H54 (cell line): ENCODE measurements around the gene CPA1.
"Not testable (repeated sequence)": the region's sequence is repeated elsewhere in the genome, so short reads cannot be mapped to it uniquely, and the experiment has no call there.

ENCODE experiments used
- DNase-seq: peaks from one replicate; pipeline ENCODE4 v3.0.0; 2011; ENCODE audit warnings: low spot score, mixed read lengths; ENCODE audit not compliant: insufficient read length
- FAIRE-seq: peaks from 3 replicates; lab custom pipeline; 2011; peaks lifted over from hg19 to GRCh38; lab: Jason Lieb, UNC
- POLR2A ChIP-seq: IDR thresholded peaks from 2 replicates; pipeline ENCODE4 v1.6.1; 2011; ENCODE audit warnings: low read depth, mild to moderate bottlenecking, low read length

CPA1 gene

GRCh38 chr7:130372402-130373165 lies 7.7 kb upstream of the CPA1 start:
- FAIRE-seq, result no peak
- no peak for TF ChIP-seq POLR2A
- no peak for DNase-seq

GRCh38 chr7:130374507-130374906 lies 5.8 kb upstream of the CPA1 start:
- DNase-seq, result no peak
- FAIRE-seq, result no peak
- no peak for TF ChIP-seq POLR2A

GRCh38 chr7:130376461-130376860 lies 3.8 kb upstream of the CPA1 start:
- DNase-seq, FAIRE-seq: not testable (repeated sequence)

GRCh38 chr7:130377178-130377577 lies 3.1 kb upstream of the CPA1 start:
- no peak for FAIRE-seq
- DNase-seq, result no peak
- TF ChIP-seq POLR2A, result no peak

GRCh38 chr7:130379019-130379418 lies 1.3 kb upstream of the CPA1 start:
- FAIRE-seq (no peak), DNase-seq (no peak)

GRCh38 chr7:130379532-130379920 lies 768 bp upstream of the CPA1 start:
- no peak for TF ChIP-seq POLR2A
- no peak for FAIRE-seq
- DNase-seq, result no peak

More at GRCh38 chr7:130379019-130379418, 1.3 kb upstream of the CPA1 start:
- TF ChIP-seq POLR2A, result no peak

- no peak for FAIRE-seq
- no peak for TF ChIP-seq POLR2A
These were observed 664 bp downstream of the CPA1 start for GRCh38 chr7:130380861-130381455.

GRCh38 chr7:130381468-130382312 lies 1.4 kb downstream of the CPA1 start:
- no peak for FAIRE-seq

More at GRCh38 chr7:130380861-130381455, 664 bp downstream of the CPA1 start:
- DNase-seq, result no peak

GRCh38 chr7:130383187-130383980 lies 3.1 kb downstream of the CPA1 start:
- no peak for TF ChIP-seq POLR2A
- no peak for FAIRE-seq
- no peak for DNase-seq

More at GRCh38 chr7:130381468-130382312, 1.4 kb downstream of the CPA1 start:
- no peak for DNase-seq
- TF ChIP-seq POLR2A, result no peak

GRCh38 chr7:130384371-130384801 lies 4.1 kb downstream of the CPA1 start:
- TF ChIP-seq POLR2A, result no peak
- no peak for FAIRE-seq
- no peak for DNase-seq

- TF ChIP-seq POLR2A, result 0 out of 2 replicates have a peak, but pooled peaks have one; percentile 6
- DNase-seq (no peak), FAIRE-seq (no peak)
These were observed 4.7 kb downstream of the CPA1 start for GRCh38 chr7:130384841-130385599.

- FAIRE-seq (no peak), DNase-seq (no peak)
- TF ChIP-seq POLR2A, result no peak
These were observed 5.3 kb downstream of the CPA1 start for GRCh38 chr7:130385600-130386066.

- DNase-seq (no peak), FAIRE-seq (no peak)
- no peak for TF ChIP-seq POLR2A
These were observed 6.6 kb downstream of the CPA1 start for GRCh38 chr7:130386876-130387275.
